Measurements from ENCODE around the gene MANBA.

DNA sequence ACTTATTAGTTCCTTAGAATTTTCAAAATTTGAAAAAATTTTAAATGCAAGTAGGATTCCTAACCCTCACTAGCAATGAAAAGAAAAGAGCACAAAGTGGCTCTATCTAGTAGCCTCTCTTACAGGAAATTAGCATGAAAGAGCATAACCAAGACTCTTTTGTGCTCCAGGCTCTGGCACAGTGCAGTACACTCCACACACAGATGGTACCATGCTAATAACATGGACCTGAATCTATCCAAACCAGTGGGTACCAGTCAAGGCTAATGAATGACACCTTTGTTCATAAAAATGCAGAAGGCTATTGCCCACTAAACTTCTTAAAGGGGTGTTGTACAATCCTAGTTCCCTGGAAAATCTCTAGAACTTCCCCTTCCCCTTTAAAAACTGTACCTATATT is 119.0 kb downstream of the MANBA start:
- TF ChIP-seq, protein P1, sequence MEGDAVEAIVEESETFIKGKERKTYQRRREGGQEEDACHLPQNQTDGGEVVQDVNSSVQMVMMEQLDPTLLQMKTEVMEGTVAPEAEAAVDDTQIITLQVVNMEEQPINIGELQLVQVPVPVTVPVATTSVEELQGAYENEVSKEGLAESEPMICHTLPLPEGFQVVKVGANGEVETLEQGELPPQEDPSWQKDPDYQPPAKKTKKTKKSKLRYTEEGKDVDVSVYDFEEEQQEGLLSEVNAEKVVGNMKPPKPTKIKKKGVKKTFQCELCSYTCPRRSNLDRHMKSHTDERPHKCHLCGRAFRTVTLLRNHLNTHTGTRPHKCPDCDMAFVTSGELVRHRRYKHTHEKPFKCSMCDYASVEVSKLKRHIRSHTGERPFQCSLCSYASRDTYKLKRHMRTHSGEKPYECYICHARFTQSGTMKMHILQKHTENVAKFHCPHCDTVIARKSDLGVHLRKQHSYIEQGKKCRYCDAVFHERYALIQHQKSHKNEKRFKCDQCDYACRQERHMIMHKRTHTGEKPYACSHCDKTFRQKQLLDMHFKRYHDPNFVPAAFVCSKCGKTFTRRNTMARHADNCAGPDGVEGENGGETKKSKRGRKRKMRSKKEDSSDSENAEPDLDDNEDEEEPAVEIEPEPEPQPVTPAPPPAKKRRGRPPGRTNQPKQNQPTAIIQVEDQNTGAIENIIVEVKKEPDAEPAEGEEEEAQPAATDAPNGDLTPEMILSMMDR (IDR thresholded peaks at IDR 0.05): no peak
- TF ChIP-seq POLR2A (IDR thresholded peaks at IDR 0.05): no peak
